H1 (cell line): ENCODE data around the gene EPHA8. TPM values are rescaled to one million over a fixed set of nuclear protein-coding genes. Genes with fewer than 3 reads are reported as not detected.

Source experiments
- ATF2 ChIP-seq: IDR thresholded peaks from 2 replicates; pipeline ENCODE4 v1.6.1; 2012; ENCODE audit warnings: low read length, inconsistent platforms
- CTCF ChIP-seq, 3 experiments: IDR thresholded peaks; 1 replicate in 2 of 3; 2 replicates in 1 of 3; pipeline versions ENCODE4 v1.5.1 to v1.6.1; 2011; ENCODE audit warnings: low read length in 3 of 3, mild to moderate bottlenecking in 3 of 3, inconsistent platforms in 2 of 3, low read depth in 1 of 3, moderate library complexity in 1 of 3; ENCODE audit not compliant: insufficient read depth in 1 of 3; ENCODE audit errors: control extremely low read depth in 1 of 3
- EP300 ChIP-seq, 2 experiments: IDR thresholded peaks; 1 replicate in 1 of 2; 2 replicates in 1 of 2; pipeline ENCODE4 v1.6.1; 2011 to 2012; ENCODE audit warnings: low read depth in 2 of 2, low read length in 2 of 2, mild to moderate bottlenecking in 2 of 2, borderline replicate concordance in 1 of 2, inconsistent platforms in 1 of 2, moderate library complexity in 1 of 2
- JUND ChIP-seq: IDR thresholded peaks from 2 replicates; pipeline ENCODE4 v1.6.1; 2011; ENCODE audit warnings: mild to moderate bottlenecking, improper control_type of control experiment, low read length
- MAX ChIP-seq: IDR thresholded peaks from 2 replicates; pipeline ENCODE4 v1.6.1; 2012; ENCODE audit warnings: inconsistent platforms
- SP1 ChIP-seq: IDR thresholded peaks from 2 replicates; pipeline ENCODE4 v1.6.1; 2011; ENCODE audit warnings: low read depth, low read length
- polyA plus RNA-seq, 7 experiments: library from polyadenylated mRNA; depleted of rRNA in 3 of 7; stranded (reverse) in 5 of 7; unstranded in 2 of 7; fragments of >200 nt in 5 of 7; fragments of 200-250 nt in 2 of 7; gene quantifications; 1 replicate in 5 of 7; 2 replicates in 1 of 7; 4 replicates in 1 of 7; pipeline versions ENCODE4 v1.2.1 to v1.2.3, GENCODE V29; 2011 to 2013; ENCODE audit warnings: missing spikeins in 2 of 7, mixed read lengths in 2 of 7
- total RNA-seq: library from RNA; stranded (reverse); fragmentation: NEBNext Ultra II Directional; extraction: Animal tissue kit (Norgen Biotek cat#: 25700); gene quantifications from 2 replicates; pipeline ENCODE4 v1.2.1, GENCODE V29; 2021

The EPHA8 gene
- total and polyA plus RNA-seq, 2 of the 8 experiments (the other 6 are each of a cell fraction or from before 2014, with no cell fraction given) = 4.0 to 8.4 TPM

GRCh38 chr1:22579541-22580155, 16.4 kb downstream of the EPHA8 start (continued):
- TF ChIP-seq CTCF (IDR thresholded peaks at IDR 0.05; ENCODE audit: control extremely low read depth in 1 of 3, insufficient read depth in 1 of 3, low read depth in 1 of 3, low read length in 3 of 3) = no peak
- TF ChIP-seq MAX = no peak
- TF ChIP-seq SP1 = no peak
- TF ChIP-seq EP300 (IDR thresholded peaks at IDR 0.05; ENCODE audit: borderline replicate concordance in 1 of 2, low read depth in 2 of 2, low read length in 2 of 2) = no peak
- TF ChIP-seq JUND = no peak
- no peak for TF ChIP-seq ATF2
